HFF-Myc (cell line): ENCODE results near the gene SNTG2.

Experiments used
- DNase-seq: peaks from one replicate; pipeline ENCODE4 v3.0.0-alpha.2; 2011; ENCODE audit warnings: low read depth; ENCODE audit errors: extremely low read depth
- H3K4me3 ChIP-seq: replicated peaks from 2 replicates; pipeline ENCODE4 v1.5.1; 2011; ENCODE audit warnings: low read depth, mild to moderate bottlenecking, control low read depth, low read length
- TF ChIP-seq, protein P1 (sequence below): IDR thresholded peaks from 2 replicates; pipeline ENCODE4 v1.5.1; 2012; ENCODE audit warnings: mild to moderate bottlenecking, low read depth, low read length, control low read depth; ENCODE audit errors: missing control alignments

The SNTG2 gene

DNA sequence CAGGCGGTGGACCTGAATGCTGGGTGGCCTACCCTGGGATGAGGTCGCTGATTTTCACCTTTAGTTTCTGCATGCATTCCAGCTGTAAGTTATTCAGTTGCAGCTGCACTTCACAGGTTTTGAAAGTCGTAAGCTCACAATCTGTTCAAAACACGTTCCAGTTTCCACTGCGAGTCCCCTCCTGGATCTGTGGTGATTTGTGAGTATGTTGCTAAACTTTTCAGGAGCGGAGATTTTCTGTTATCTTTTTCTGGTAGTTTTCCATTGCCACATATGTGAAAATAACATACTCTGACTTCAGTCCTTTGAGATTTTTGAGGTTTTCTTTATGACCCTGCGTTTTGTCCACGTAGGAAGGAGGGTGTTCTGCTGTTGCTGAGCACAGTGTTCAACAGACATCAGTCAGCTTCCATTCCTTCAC is 102.1 kb downstream of the SNTG2 start:
- DNase-seq = no peak
- TF ChIP-seq, protein P1, sequence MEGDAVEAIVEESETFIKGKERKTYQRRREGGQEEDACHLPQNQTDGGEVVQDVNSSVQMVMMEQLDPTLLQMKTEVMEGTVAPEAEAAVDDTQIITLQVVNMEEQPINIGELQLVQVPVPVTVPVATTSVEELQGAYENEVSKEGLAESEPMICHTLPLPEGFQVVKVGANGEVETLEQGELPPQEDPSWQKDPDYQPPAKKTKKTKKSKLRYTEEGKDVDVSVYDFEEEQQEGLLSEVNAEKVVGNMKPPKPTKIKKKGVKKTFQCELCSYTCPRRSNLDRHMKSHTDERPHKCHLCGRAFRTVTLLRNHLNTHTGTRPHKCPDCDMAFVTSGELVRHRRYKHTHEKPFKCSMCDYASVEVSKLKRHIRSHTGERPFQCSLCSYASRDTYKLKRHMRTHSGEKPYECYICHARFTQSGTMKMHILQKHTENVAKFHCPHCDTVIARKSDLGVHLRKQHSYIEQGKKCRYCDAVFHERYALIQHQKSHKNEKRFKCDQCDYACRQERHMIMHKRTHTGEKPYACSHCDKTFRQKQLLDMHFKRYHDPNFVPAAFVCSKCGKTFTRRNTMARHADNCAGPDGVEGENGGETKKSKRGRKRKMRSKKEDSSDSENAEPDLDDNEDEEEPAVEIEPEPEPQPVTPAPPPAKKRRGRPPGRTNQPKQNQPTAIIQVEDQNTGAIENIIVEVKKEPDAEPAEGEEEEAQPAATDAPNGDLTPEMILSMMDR = no peak
- H3K4me3 ChIP-seq = no peak overlapping the region

DNA sequence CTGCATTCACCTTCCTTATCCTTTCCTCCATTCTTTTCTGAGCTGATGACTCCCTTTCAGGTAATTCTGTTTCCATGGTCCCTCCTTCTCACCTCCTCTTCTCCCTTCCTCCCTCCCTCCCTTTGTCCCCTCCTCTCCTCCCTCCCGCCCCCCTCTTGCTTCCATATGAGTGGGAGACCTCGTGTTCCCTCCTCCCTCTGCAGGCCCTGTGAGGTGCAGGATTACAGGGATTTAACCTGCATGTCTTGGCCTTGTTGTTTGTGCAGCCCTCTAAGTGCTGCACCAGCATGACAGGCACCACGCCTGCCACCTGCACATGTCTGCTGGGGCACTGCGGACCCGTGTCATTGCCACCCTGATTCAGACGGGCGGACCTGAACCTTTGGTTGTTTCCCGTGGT is 103.1 kb downstream of the SNTG2 start:
- no peak overlapping the region for H3K4me3 ChIP-seq
- TF ChIP-seq, protein P1 = no peak
- no peak for DNase-seq

GRCh38 chr2:1054399-1054798 is 103.8 kb downstream of the SNTG2 start:
- H3K4me3 ChIP-seq = no peak overlapping the region
- TF ChIP-seq, protein P1 = no peak
- no peak for DNase-seq

GRCh38 chr2:1055014-1055595 is 104.5 kb downstream of the SNTG2 start:
- TF ChIP-seq, protein P1 = no peak
- no peak overlapping the region for H3K4me3 ChIP-seq
- no peak for DNase-seq

DNA sequence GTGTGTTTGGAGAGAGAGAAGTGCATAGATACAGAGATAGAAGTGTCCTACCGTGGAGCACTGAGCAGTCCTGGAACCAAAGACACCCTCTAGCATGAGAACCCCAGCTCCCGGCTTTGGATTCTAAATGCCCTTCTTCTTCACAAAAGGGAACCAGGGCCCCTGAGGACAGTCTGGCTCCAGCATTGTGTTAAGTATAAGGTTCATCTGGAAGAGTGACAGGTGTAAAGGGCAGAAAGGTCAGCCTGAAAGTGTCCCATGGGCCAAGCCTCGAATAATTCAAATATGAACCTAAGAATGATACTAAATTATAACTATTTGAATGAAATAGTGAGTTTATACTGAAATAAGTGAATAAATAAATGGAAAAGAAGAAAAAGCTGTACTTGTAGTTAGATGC is 109.7 kb downstream of the SNTG2 start:
- H3K4me3 ChIP-seq = no peak overlapping the region
- TF ChIP-seq, protein P1 = no peak
- no peak for DNase-seq

DNA sequence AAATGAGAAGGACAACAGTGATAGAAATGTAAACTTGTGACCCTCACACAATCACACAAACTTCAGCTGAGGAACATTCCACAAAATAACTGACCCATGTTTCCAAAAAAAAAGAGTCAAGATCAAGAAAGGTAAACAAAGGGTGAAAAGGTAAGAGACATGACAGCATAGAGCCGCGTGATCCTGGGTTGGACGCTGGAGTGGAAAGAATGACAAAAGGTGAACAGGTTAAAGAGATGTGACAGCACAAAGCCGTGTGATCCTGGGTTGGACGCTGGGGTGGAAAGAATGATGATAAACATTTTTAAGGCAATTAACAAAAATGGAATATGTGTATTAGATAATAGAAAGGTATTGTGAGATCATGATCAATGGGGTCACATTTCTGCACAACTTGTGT is 110.3 kb downstream of the SNTG2 start:
- DNase-seq = no peak
- no peak overlapping the region for H3K4me3 ChIP-seq
- TF ChIP-seq, protein P1 = no peak

- TF ChIP-seq, protein P1 = no peak
- H3K4me3 ChIP-seq = no peak overlapping the region
These were observed 117.6 kb downstream of the SNTG2 start for GRCh38 chr2:1068241-1068640.

More at GRCh38 chr2:1068241-1068640, 117.6 kb downstream of the SNTG2 start:
- DNase-seq = no peak
